ENCODE measurements around the gene ZNF600. TPM values are rescaled to one million over a fixed set of nuclear protein-coding genes. Genes with fewer than 3 reads are reported as not detected.
"Not testable (repeated sequence)": the region's sequence is repeated elsewhere in the genome, so short reads cannot be mapped to it uniquely, and the experiment has no call there.

ZNF600 gene
- total and polyA plus RNA-seq, 2 experiments from 2014 or later, result 6.0 to 6.9 TPM

DNA sequence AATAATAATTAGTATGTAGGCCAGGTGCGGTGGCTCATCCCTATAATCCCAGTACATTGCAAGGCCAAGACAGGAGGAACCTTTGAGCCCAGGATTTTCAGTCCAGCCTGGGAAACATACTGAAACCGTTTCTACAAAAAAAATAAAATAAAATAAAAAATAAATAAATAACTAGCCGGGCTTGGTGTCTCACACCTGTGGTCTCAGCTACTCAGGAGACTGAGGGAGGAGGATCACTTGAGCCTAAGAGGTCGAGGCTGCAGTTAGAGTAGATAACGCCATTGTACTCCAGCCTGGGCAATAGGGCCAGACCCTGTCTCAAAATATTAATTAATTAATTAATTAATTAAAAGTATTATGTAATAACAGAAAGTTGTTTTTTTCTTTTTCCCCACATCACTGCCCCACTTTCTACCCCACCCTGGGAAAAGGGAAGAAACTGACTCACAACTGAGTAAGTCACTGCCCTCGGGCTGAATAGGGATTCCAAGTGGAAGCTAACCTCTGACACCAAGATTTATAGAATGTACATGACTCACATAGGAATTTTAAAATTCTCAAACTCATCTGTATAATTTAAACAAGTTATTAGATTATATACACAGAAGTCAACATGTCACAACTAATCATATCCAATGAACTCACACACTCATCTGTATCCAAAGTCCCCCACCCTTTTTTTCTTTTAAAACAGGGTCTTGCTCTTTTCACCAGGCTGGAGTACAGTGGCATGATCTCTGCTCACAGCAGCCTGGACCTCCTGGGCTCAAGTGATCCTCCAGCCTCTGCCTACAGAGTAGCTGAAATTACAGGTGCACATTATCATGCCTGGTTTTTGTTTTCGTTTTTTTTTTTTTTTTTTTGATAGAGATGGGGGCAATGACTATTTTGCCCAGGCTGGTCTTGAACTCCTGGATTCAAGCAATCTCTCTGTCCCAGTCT, 64.3 kb downstream of the ZNF600 start (continued):
- TF ChIP-seq, protein P1, sequence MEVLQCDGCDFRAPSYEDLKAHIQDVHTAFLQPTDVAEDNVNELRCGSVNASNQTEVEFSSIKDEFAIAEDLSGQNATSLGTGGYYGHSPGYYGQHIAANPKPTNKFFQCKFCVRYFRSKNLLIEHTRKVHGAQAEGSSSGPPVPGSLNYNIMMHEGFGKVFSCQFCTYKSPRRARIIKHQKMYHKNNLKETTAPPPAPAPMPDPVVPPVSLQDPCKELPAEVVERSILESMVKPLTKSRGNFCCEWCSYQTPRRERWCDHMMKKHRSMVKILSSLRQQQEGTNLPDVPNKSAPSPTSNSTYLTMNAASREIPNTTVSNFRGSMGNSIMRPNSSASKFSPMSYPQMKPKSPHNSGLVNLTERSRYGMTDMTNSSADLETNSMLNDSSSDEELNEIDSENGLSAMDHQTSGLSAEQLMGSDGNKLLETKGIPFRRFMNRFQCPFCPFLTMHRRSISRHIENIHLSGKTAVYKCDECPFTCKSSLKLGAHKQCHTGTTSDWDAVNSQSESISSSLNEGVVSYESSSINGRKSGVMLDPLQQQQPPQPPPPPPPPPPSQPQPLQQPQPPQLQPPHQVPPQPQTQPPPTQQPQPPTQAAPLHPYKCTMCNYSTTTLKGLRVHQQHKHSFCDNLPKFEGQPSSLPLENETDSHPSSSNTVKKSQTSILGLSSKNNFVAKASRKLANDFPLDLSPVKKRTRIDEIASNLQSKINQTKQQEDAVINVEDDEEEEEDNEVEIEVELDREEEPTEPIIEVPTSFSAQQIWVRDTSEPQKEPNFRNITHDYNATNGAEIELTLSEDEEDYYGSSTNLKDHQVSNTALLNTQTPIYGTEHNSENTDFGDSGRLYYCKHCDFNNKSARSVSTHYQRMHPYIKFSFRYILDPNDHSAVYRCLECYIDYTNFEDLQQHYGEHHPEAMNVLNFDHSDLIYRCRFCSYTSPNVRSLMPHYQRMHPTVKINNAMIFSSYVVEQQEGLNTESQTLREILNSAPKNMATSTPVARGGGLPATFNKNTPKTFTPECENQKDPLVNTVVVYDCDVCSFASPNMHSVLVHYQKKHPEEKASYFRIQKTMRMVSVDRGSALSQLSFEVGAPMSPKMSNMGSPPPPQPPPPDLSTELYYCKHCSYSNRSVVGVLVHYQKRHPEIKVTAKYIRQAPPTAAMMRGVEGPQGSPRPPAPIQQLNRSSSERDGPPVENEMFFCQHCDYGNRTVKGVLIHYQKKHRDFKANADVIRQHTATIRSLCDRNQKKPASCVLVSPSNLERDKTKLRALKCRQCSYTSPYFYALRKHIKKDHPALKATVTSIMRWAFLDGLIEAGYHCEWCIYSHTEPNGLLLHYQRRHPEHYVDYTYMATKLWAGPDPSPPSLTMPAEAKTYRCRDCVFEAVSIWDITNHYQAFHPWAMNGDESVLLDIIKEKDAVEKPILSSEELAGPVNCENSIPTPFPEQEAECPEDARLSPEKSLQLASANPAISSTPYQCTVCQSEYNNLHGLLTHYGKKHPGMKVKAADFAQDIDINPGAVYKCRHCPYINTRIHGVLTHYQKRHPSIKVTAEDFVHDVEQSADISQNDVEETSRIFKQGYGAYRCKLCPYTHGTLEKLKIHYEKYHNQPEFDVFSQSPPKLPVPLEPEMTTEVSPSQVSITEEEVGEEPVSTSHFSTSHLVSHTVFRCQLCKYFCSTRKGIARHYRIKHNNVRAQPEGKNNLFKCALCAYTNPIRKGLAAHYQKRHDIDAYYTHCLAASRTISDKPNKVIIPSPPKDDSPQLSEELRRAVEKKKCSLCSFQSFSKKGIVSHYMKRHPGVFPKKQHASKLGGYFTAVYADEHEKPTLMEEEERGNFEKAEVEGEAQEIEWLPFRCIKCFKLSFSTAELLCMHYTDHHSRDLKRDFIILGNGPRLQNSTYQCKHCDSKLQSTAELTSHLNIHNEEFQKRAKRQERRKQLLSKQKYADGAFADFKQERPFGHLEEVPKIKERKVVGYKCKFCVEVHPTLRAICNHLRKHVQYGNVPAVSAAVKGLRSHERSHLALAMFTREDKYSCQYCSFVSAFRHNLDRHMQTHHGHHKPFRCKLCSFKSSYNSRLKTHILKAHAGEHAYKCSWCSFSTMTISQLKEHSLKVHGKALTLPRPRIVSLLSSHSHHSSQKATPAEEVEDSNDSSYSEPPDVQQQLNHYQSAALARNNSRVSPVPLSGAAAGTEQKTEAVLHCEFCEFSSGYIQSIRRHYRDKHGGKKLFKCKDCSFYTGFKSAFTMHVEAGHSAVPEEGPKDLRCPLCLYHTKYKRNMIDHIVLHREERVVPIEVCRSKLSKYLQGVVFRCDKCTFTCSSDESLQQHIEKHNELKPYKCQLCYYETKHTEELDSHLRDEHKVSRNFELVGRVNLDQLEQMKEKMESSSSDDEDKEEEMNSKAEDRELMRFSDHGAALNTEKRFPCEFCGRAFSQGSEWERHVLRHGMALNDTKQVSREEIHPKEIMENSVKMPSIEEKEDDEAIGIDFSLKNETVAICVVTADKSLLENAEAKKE (CRISPR knock-in tag; IDR thresholded peaks at IDR 0.05), result no peak

DNA sequence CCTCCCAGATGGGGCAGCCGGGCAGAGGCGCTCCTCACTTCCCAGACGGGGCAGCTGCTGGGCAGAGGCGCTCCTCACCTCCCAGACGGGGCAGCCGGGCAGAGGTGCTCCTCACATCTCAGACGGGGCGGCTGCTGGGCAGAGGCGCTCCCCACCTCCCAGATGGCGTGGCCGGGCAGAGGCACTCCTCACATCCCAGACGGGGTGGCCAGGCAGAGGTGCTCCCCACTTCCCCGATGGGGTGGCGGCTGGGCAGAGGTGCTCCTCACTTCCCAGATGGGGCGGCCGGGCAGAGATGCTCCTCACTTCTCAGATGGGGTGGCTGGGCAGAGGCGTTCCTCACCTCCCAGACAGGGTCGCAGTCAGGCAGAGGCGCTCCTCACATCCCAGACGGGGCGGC, 66.0 kb downstream of the ZNF600 start:
- not testable (repeated sequence) for H3K79me2 ChIP-seq (replicated peaks; ENCODE audit: insufficient read depth); H3K27ac Mint-ChIP-seq; H3K9me2 ChIP-seq (ENCODE audit: insufficient read depth); H3K4me3 Mint-ChIP-seq; ATAC-seq; DNase-seq (ENCODE audit: low spot score); H4K20me1 ChIP-seq (replicated peaks; ENCODE audit: insufficient read depth); H3K4me3 ChIP-seq; H3F3A ChIP-seq (replicated peaks; ENCODE audit: low read depth); H3K36me3 ChIP-seq (ENCODE audit: insufficient read depth); H3K4me2 ChIP-seq; H3K27ac ChIP-seq (ENCODE audit: low read depth); H2AFZ ChIP-seq
- Mint-ChIP-seq H3K36me3 (ENCODE audit: low read depth) (peaks cover 73% of the 10 kb centered on the region), H3K9me3 (peaks cover 40% of the 10 kb centered on the region), H3K4me1 (peaks cover 27% of the 10 kb centered on the region), H3K27me3 (ENCODE audit: insufficient read depth, low read depth, poor library complexity) (peaks cover 37% of the 10 kb centered on the region)
- Histone ChIP-seq H3K27me3 (ENCODE audit: insufficient read depth) (peaks cover 33% of the 10 kb centered on the region), H3K4me1 (ENCODE audit: insufficient read depth) (peaks cover 18% of the 10 kb centered on the region)

DNA sequence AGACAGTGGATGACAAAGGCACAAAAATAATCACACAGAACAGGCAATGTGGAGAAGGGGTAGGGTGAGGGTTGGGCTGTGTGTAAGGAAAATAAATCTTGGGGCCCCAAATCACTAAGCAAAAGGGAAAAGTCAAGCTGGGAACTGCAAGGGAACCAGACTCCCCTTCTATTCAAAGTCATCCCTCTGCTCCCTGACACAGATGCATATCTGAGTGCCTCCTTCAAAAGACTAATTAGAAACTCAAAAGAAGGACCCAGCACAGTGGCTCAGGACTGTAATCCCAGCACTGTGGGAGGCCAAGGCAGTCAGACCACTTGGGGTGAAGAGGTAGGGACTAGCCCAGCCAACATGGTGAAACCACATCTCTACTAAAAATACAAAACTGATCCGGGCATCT, 70.1 kb downstream of the ZNF600 start:
- Histone ChIP-seq H3K79me2 (replicated peaks; ENCODE audit: insufficient read depth) (no peaks in the 10 kb centered on the region), H3K9me2 (ENCODE audit: insufficient read depth) (no peaks in the 10 kb centered on the region), H3K36me3 (ENCODE audit: insufficient read depth) (peaks cover 4% of the 10 kb centered on the region; the same call in 1 of the 2 replicates), H3K4me3 (peak overlapping the region; percentile 41), H3K4me2 (peak overlapping the region; percentile 69), H2AFZ (no peak overlapping the region), H3K27me3 (ENCODE audit: insufficient read depth) (peaks cover 41% of the 10 kb centered on the region), H4K20me1 (replicated peaks; ENCODE audit: insufficient read depth) (peaks cover 11% of the 10 kb centered on the region), H3K27ac (ENCODE audit: low read depth) (no peak overlapping the region), H3F3A (replicated peaks; ENCODE audit: low read depth) (0 out of 2 replicates have a peak, but pooled peaks cover 3% of the 10 kb centered on the region), H3K4me1 (ENCODE audit: insufficient read depth) (peaks cover 21% of the 10 kb centered on the region)
- Mint-ChIP-seq H3K4me1 (peaks cover 28% of the 10 kb centered on the region), H3K27me3 (ENCODE audit: insufficient read depth, low read depth, poor library complexity) (peaks cover 46% of the 10 kb centered on the region), H3K4me3 (peak overlapping the region; percentile 51), H3K27ac (no peak overlapping the region), H3K36me3 (ENCODE audit: low read depth) (peaks cover 77% of the 10 kb centered on the region), H3K9me3 (peaks cover 22% of the 10 kb centered on the region)
- ATAC-seq, result peak; percentile 99
- DNase-seq (ENCODE audit: low spot score), result peak; percentile 86
- TF ChIP-seq EZH2 (IDR thresholded peaks at IDR 0.05; ENCODE audit: low read depth, unreplicated experiment), result no peak
- TF ChIP-seq, protein P2, sequence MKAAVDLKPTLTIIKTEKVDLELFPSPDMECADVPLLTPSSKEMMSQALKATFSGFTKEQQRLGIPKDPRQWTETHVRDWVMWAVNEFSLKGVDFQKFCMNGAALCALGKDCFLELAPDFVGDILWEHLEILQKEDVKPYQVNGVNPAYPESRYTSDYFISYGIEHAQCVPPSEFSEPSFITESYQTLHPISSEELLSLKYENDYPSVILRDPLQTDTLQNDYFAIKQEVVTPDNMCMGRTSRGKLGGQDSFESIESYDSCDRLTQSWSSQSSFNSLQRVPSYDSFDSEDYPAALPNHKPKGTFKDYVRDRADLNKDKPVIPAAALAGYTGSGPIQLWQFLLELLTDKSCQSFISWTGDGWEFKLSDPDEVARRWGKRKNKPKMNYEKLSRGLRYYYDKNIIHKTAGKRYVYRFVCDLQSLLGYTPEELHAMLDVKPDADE (IDR thresholded peaks at IDR 0.05), result no peak
- TF ChIP-seq, protein P3, sequence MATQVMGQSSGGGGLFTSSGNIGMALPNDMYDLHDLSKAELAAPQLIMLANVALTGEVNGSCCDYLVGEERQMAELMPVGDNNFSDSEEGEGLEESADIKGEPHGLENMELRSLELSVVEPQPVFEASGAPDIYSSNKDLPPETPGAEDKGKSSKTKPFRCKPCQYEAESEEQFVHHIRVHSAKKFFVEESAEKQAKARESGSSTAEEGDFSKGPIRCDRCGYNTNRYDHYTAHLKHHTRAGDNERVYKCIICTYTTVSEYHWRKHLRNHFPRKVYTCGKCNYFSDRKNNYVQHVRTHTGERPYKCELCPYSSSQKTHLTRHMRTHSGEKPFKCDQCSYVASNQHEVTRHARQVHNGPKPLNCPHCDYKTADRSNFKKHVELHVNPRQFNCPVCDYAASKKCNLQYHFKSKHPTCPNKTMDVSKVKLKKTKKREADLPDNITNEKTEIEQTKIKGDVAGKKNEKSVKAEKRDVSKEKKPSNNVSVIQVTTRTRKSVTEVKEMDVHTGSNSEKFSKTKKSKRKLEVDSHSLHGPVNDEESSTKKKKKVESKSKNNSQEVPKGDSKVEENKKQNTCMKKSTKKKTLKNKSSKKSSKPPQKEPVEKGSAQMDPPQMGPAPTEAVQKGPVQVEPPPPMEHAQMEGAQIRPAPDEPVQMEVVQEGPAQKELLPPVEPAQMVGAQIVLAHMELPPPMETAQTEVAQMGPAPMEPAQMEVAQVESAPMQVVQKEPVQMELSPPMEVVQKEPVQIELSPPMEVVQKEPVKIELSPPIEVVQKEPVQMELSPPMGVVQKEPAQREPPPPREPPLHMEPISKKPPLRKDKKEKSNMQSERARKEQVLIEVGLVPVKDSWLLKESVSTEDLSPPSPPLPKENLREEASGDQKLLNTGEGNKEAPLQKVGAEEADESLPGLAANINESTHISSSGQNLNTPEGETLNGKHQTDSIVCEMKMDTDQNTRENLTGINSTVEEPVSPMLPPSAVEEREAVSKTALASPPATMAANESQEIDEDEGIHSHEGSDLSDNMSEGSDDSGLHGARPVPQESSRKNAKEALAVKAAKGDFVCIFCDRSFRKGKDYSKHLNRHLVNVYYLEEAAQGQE (IDR thresholded peaks at IDR 0.05; ENCODE audit: unreplicated experiment), result no peak
- no peak for TF ChIP-seq JUNB (IDR thresholded peaks at IDR 0.05; ENCODE audit: unreplicated experiment)
- TF ChIP-seq STAT1 (IDR thresholded peaks at IDR 0.05; ENCODE audit: unreplicated experiment), result no peak
